H54 (cell line): Measurements from ENCODE around the gene ADAMTSL2.

Source experiments
- DNase-seq: peaks from one replicate; pipeline ENCODE4 v3.0.0; 2011; ENCODE audit warnings: low spot score, mixed read lengths; ENCODE audit not compliant: insufficient read length
- FAIRE-seq: peaks from 3 replicates; lab custom pipeline; 2011; peaks lifted over from hg19 to GRCh38; lab: Jason Lieb, UNC
- POLR2A ChIP-seq: IDR thresholded peaks from 2 replicates; pipeline ENCODE4 v1.6.1; 2011; ENCODE audit warnings: low read depth, mild to moderate bottlenecking, low read length

Gene ADAMTSL2

DNA sequence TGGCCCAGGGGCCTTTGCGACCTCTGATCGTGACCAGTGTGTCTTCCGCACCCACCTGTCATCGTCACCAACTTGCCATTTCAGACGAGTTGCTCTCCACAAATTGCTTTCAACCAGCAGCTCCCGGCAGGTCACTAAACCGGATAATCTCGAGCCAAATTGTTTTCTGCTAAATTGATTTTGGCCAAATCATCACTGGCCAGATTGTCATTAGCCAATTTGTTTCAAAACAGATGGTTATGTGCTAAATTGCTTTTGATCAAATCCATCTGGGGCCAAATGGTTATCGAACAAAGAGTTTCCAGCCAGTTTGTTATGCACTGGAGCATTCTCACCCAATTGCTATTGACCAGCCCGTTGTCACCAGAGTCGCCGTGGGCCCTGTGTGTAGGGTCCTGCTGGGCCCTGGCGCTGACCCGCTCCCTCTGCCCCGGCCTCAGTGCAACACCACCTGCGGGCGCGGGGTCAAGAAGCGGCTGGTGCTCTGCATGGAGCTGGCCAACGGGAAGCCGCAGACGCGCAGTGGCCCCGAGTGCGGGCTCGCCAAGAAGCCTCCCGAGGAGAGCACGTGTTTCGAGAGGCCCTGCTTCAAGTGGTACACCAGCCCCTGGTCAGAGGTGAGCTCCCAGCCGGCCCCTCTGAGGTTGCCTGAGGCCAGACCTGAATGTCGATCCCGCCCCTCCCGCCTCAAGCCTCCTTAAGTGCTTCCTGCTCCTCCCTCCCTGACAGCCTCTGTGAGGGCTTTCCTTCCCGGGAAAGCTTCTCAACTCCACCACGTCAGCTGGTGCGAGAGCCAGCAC lies 35.6 kb downstream of the ADAMTSL2 start:
- no peak for TF ChIP-seq POLR2A
- no peak for DNase-seq

DNA sequence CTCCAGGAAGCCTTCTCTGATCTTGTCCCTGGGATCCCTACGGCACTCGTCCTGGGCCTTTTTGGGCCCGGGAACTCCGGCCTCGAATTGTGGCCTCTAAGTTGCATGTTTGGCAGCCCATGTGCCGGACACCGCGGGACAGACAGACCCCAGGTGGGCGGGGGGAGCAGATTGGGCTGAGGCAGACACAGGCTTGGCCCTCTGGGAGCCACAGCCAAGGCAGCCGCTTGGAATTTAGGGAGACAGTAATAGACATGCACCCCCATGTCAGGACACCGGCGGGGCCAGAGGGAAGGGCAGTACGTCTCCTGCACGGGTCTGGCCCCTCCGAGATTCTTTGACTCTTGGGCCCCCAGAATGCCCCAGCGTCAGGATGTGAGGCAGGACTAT lies 36.2 kb downstream of the ADAMTSL2 start:
- DNase-seq (no peak), FAIRE-seq (no peak)
- no peak for TF ChIP-seq POLR2A

More for the DNA sequence above, 35.6 kb downstream of the ADAMTSL2 start:
- no peak for FAIRE-seq

DNA sequence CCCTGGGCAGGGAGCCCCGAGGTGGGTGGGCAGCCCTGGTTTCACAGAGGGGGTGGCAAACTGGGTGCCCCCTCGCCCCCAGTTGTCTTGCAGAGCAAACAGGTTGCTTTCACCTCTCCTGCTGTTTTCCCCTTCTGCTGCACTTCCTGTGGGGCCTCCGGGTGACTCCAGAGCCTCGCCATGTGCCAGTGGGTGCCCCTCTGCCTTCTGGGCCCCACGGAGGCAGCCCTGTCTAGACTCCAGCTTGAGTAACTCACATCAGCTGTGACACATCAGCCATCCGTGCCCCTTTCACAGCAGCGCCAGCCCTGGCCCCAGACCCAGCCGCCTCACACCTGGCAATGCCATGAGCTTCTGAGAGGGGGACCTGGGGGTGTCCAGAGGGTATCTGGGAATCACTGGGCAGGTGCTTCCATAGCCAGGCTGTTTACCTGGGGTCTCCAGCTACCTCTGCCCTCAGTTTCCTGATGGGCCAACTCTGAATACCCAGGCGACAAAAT lies 36.9 kb downstream of the ADAMTSL2 start:
- no peak for DNase-seq
- no peak for TF ChIP-seq POLR2A

DNA sequence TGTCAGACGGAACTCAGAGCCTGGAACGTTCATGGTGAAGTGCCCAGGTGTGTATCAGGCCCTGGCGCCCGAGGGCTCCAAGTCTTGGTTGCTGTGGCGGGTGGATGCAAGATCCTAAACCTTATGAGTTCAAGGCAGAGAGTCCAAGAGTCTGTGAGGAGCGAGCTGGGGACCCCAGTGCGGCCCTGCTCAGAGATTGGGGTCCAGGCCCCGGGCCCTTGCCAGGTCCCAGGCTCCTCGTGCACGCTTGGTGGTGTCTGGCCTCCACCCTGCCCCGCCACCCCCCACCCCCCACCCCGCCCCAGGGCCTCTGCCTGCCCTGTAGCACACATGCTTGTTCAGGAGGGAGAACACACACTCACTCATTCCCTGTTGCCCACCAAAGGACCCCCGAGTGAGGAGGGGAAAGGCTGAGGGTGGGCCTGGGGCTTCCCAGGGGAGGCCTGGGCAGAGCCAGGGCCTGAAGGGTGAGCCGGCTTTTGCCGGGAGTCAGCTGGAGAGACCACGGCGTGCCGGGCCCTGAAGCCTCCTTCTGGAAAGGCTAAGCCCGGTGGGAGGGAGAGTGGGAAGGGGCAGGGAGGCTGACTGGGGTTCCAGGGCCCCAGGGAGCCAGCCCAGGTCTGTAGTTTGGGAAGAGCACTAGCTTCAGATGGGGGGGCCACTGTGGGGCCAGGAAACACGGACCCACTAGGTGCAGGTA lies 37.5 kb downstream of the ADAMTSL2 start:
- no peak for TF ChIP-seq POLR2A
- DNase-seq (no peak), FAIRE-seq (no peak)

More for the DNA sequence above, 36.9 kb downstream of the ADAMTSL2 start:
- FAIRE-seq, result no peak

DNA sequence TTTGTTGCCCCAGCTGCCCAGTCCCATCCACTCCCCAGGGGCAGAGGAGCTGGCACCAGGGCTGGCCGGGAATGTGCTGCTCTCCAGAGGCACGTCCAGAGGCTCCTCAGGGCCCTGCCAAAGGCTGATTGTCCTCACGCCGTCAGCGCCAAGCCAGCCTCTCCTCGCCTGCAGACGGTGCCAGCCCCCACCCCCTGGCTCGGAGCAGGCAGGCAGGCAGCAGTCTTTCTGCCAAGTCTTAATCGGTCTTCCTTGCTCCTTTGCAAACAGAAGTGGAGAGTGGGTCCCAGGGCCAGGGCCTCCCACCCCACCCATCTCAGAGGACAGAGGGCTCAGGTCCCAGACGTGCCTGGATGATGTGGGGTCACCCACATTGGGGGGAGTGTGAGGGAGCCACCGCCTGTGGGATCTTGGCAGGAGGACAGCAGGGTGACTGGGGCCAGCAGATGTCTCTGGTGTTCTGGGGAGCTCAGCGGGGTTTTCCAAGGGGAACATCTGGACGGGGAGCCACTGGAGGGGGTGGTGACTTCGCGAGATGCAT lies 38.4 kb downstream of the ADAMTSL2 start:
- DNase-seq (no peak), FAIRE-seq (no peak)
- TF ChIP-seq POLR2A, result no peak

DNA sequence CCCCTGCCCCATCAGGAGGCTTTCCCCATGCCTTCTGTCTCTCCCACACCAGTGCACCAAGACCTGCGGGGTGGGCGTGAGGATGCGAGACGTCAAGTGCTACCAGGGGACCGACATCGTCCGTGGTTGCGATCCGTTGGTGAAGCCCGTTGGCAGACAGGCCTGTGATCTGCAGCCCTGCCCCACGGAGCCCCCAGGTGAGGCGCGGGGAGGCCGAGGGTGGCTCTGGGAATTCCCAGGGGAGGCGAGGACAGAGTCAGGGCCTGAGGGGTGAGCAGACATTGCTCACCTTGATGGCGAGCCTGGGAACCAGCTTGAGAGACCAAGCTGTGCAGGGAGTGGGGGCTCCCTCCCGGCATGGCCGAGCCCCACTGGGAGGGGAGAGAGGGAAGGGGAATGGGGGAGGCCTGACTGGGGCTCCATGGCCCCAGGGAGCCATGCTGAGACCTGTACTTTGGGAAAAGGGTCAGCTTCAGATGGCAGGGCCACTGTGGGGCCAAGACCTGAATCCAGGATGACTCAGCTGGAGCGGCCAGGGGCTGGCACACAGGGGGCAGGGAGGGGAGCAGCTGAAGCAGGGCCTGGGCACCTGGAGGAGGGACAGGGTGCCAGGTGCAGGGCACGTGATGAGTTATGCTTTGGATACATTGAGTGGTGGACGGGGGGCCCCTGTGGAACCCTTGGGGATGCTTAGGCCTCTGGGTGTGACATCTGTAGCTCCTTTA lies 39.4 kb downstream of the ADAMTSL2 start:
- no peak for DNase-seq
- no peak for FAIRE-seq
- no peak for TF ChIP-seq POLR2A

DNA sequence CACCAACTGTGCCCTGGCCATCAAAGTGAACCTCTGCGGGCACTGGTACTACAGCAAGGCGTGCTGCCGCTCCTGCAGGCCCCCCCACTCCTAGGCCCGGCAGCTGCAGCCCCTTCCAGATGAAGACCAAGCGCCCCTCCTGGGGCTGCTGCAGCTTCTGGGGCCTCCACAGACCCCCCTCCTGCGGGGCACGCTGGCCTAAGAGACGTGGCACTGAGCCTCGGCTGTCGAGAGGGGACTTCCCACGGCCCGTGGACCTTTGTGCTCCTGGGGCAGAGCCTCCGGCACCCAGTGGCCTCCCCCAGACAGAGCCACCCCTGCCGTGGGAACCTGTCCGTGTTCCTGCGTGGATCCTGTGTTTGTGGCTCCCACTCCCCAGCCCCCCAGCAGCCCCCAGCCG lies 40.3 kb downstream of the ADAMTSL2 start:
- TF ChIP-seq POLR2A, result no peak
- FAIRE-seq (no peak), DNase-seq (no peak)

DNA sequence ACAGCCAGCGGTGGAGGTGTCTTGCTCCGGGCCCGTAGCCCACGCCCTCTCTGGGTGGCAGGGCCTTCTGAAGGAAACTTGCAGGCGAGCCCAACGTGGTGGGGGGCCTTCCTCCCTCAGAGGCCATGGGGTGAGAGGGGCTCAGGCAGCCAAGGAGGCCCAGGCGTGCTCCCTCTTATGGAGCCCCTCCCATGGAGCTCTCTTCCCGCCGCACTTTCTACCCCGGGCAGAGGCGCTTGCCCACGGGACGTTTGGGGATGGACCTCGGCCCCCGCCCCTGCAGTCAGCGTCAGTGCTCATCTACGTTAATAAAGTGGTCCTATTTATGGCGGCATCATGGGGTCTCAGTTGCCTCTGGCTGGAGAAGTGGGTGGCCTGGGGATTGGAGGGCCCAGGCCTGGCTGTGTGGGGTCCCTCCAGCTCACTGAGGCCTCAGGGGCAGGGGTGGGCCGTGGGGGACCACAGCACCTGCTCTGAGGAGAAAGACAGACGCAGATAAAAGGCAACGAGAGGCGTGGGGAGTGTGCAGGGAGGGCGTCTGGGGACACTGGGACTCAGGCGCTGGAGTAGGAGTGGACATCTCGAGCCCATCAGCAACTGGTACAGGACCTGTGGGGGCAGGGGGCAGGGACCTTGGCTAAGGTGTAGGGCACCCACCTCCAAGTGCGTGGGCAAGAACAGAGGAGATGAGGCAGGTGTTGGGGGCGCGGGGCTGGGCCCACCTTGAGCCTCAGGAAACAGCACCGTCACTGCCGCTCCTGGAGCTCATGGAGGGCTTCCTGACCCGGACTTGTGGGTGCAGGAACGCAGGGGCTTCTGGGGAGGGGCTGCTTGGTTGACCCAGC lies 40.9 kb downstream of the ADAMTSL2 start:
- no peak for FAIRE-seq

DNA sequence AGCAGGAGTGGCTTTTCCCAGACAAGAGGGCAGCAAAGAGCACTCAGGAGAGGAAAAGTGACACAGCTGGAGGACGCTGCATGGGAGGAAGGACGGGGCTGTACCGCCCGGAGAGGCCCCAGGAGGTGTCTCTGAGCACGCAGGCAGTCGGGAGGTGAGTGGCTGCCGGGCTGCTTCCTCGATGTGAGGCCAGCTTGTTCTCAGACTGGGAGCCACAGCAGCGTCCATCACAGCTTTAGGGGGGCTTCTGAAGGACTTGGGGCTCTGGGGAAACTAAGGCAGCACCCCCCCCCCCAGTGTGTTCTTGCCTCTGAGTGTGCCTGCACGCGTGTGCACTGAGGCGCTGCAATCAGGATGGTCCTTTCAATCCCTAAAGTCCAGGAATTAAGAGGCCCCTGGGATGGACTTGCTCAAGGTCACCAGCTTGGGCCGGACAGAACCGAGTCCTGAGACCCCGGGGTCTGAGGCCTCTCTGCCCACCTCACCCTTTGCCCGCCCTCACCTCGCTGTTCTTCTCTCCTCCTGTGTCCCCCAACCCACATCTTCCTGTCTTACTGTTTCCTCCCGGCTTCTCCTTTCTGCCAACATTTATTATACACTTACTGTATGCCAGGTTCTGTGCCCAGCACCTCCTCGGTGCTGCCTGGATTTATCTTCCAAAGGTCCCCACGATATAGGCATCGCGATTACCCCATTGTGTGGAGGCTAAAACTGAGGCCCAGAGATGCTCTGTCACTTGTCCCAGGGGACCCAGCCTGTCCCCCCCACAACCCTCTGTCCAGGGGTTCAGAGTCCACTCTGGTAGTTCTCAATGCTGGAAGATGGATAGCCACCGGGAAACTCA lies 41.7 kb downstream of the ADAMTSL2 start:
- TF ChIP-seq POLR2A, result no peak
- DNase-seq, result no peak

More for the DNA sequence above, 40.9 kb downstream of the ADAMTSL2 start:
- DNase-seq, result no peak
- no peak for TF ChIP-seq POLR2A

DNA sequence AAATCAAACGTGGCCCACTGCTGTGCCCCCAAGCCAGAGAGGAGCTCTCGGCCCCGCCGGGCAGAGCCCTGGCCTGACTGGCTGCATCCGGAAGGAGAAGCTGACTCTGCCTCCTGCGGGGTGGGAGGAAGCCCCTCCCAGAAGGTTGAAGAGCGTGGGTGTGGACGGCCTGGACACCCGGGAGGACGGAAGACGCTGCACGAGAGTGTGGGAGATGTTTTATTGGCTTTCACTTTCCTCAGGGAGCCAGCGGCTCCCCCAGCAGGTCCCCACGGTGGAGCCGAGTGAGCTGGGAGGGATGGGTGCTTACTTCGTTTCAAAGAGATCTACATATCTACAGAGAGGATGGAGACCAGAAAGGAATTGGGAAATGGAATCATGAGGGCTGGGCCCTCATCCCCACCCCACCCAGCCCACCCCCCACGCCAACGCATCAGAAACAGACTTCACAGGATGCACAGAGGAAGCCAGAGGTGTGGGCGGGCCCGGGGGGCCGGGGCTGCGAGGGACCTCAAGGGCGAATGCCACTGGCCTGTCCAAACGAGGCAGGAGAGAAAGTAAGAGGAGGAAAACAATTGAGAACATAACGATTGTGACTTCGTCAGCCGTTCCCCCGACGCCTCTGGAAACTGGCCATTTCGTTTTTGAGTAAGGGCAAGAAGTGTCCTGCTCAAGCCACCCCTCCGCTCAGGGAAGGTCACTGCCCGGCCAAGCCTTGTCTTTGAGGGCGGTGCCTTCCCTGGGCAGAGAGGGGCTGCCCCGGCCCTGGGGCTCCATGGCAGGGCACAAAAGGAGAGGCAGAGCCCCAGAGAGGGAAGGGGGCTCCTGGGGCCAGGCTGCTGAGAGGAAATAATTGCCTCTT lies 42.6 kb downstream of the ADAMTSL2 start:
- FAIRE-seq (no peak), DNase-seq (no peak)
- no peak for TF ChIP-seq POLR2A

More for the DNA sequence above, 41.7 kb downstream of the ADAMTSL2 start:
- no peak for FAIRE-seq

DNA sequence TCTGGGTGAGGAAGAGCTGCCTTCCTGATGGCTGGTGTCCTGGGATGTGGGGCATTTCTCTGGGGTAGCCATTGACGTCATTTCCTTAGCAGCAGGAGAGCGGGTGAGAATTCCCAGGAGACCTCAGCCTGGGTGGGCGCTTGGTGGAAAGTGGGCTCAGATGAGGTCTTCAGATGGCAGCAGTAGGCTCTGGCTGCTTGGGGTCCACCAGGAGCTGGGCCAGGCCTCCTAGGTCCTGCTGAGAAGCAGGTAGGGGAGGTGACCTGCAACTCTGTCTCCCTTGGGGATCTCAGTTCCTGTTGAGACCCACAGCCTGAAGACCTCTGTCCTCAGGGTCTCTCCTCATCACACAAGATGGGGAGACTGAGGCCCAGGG lies 43.2 kb downstream of the ADAMTSL2 start:
- DNase-seq, result no peak
- no peak for FAIRE-seq
- no peak for TF ChIP-seq POLR2A
